Stimulated activated effector memory CD8-positive, alpha-beta T cell treated with anti-CD3 and anti-CD28 coated beads, Interleukin-12 subunit alpha, Interleukin-12 subunit beta, amount 100 ng/mL, for 72 hours (primary cell): ENCODE measurements around the gene KLHL25.

ENCODE experiments used
- ATAC-seq: fragments of 150-1000 bp; cut with Tn5 transposase; 2 replicates; pipeline ENCODE4 v1.10.0; 2021
- DNase-seq, 2 donors: peaks; one replicate each; pipeline ENCODE4 v3.0.0; 2021 to 2022; ENCODE audit warnings: low spot score in 2 of 2
- H3K27ac Mint-ChIP-seq: one replicate; pipeline ENCODE4 v1.8.0; 2022; ENCODE audit warnings: mild to moderate bottlenecking, mixed read lengths
- H3K36me3 Mint-ChIP-seq: one replicate; pipeline ENCODE4 v1.8.0; 2022; ENCODE audit warnings: mild to moderate bottlenecking, mixed read lengths
- H3K4me1 Mint-ChIP-seq: one replicate; pipeline ENCODE4 v1.8.0; 2022; ENCODE audit warnings: mixed read lengths
- H3K4me3 Mint-ChIP-seq: one replicate; pipeline ENCODE4 v1.8.0; 2022; ENCODE audit warnings: mild to moderate bottlenecking, mixed read lengths
- H3K9me3 Mint-ChIP-seq: one replicate; pipeline ENCODE4 v1.8.0; 2022; ENCODE audit warnings: mixed read lengths

The KLHL25 gene

DNA sequence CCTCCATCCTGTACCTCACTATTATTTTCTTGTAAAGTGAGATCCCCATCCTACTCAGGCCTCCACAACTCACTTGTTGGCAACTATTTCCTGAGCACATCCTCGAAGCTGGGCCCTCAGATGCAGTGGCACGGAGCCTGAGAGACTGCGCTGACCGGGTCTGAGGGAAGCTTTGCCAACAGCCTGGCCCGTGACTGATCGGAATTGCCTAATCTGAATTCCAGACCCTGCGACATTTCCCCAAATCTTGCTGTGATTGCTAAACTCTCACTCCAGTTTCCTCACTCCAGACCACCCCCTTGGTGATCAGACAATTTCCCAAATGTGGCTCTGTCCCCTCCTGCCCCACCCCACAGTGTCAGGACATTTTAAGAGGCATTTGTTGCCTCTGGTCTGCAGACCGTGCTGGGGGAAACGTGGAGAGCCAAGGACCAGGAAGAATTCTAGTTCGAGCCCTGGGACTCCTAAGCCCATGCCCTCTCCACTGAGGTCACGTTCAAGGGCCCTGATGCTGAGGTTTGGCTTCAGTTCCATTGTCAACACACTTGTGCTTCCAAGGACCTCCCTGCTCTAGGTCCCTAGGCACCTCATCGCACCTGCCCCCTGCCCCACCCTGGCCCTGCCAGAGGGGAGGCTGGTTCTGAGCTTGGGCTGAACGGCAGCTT lies 22.8 kb downstream of the KLHL25 start:
- H3K4me1 Mint-ChIP-seq, result peaks cover 8% of the 10 kb centered on the region
- DNase-seq, result no peak
- ATAC-seq, result no peak
- H3K4me3 Mint-ChIP-seq, result no peak overlapping the region
- no peaks in the 10 kb centered on the region for H3K9me3 Mint-ChIP-seq
- H3K36me3 Mint-ChIP-seq, result no peaks in the 10 kb centered on the region
- peak overlapping the region; percentile 44 for H3K27ac Mint-ChIP-seq

DNA sequence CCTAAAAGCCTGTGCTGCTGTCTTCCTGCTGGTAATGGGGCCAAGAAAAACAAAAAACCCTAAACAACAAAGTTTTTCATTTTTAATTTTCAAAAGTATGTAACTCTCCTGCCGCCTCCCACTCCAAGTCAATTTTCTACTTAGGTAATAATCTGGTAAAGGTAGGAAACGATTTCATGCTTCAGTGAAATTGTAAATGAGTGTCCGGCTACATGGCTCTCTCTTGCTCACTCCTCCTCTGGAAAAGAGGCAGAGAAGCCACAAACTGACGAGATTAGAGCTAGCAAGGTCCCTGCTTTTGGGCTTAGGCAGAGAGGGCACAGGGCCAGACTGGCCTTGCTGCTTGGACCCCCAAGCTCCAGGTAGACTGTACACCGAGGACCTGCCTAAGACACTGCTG lies 23.5 kb downstream of the KLHL25 start:
- Mint-ChIP-seq H3K27ac (peak overlapping the region; percentile 20), H3K4me3 (no peak overlapping the region), H3K36me3 (no peaks in the 10 kb centered on the region), H3K4me1 (peaks cover 14% of the 10 kb centered on the region), H3K9me3 (no peaks in the 10 kb centered on the region)
- ATAC-seq (no peak), DNase-seq (no peak)

DNA sequence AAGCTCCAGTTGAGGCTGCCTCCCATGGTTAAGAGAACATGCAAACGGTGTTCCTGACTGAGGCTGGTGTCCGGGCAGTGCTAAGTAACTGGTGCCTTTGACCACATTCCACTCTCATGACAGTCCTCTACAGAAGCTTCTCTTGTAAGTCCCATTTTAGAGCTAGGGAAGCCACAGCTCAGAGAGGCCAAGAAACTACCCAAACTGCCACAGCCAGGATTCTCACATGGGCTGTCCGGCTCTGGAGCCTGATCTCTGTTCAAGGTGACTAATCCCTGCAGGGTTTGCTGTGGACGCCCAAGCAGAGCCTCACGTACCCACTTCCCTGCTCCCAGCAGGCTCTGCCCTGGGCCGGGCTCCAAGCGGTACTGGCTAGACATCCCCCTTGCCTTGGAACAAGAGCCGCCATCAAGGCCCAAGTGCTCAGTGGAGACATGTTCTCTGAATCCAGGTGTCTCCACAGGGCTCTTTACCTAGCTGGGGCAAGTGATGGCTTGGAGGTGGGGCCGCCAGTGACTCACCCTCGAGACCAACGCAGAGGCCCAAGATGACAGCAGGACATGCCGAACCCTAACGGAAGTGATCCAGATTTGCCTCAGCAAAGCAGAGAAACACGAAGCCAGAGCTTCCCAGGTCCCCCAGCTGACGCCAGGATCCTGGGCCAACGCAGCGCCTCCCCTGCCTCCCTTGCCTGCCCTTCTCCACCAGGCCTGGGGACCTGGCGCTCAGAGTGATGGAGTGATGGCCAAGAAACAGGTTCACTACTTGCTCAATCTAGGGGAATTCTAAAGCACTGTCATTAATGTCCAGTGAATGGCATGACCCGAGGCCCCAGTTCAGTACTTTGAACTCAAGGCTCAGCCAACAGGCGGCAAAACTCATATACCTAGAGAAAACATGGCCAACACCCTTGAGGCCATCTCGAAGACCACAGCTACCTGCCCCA lies 24.4 kb downstream of the KLHL25 start:
- Mint-ChIP-seq H3K4me1 (peaks cover 15% of the 10 kb centered on the region), H3K9me3 (no peaks in the 10 kb centered on the region), H3K4me3 (no peak overlapping the region), H3K27ac (peak overlapping the region; percentile 20), H3K36me3 (no peaks in the 10 kb centered on the region)
- ATAC-seq (no peak), DNase-seq (no peak)

GRCh38 chr15:85769182-85769900 lies 25.4 kb downstream of the KLHL25 start:
- no peak overlapping the region for H3K27ac Mint-ChIP-seq
- no peaks in the 10 kb centered on the region for H3K9me3 Mint-ChIP-seq
- DNase-seq (no peak), ATAC-seq (no peak)
- H3K4me1 Mint-ChIP-seq, result peaks cover 15% of the 10 kb centered on the region
- H3K36me3 Mint-ChIP-seq, result no peaks in the 10 kb centered on the region
- H3K4me3 Mint-ChIP-seq, result no peak overlapping the region

GRCh38 chr15:85768595-85769168 lies 26.0 kb downstream of the KLHL25 start:
- H3K4me1 Mint-ChIP-seq, result peaks cover 15% of the 10 kb centered on the region
- no peaks in the 10 kb centered on the region for H3K36me3 Mint-ChIP-seq
- H3K9me3 Mint-ChIP-seq, result no peaks in the 10 kb centered on the region
- DNase-seq (no peak), ATAC-seq (no peak)
- H3K4me3 Mint-ChIP-seq, result no peak overlapping the region
- no peak overlapping the region for H3K27ac Mint-ChIP-seq

GRCh38 chr15:85767785-85768529 lies 26.8 kb downstream of the KLHL25 start:
- Mint-ChIP-seq H3K27ac (no peak overlapping the region), H3K4me3 (no peak overlapping the region), H3K36me3 (no peaks in the 10 kb centered on the region), H3K4me1 (peaks cover 10% of the 10 kb centered on the region), H3K9me3 (no peaks in the 10 kb centered on the region)
- DNase-seq, result no peak
- no peak for ATAC-seq

- Mint-ChIP-seq H3K4me1 (peaks cover 7% of the 10 kb centered on the region), H3K9me3 (no peaks in the 10 kb centered on the region), H3K27ac (peak overlapping the region; percentile 30), H3K36me3 (no peaks in the 10 kb centered on the region), H3K4me3 (no peak overlapping the region)
- DNase-seq (no peak), ATAC-seq (no peak)
Measured at GRCh38 chr15:85766001-85766831, 28.5 kb downstream of the KLHL25 start.

DNA sequence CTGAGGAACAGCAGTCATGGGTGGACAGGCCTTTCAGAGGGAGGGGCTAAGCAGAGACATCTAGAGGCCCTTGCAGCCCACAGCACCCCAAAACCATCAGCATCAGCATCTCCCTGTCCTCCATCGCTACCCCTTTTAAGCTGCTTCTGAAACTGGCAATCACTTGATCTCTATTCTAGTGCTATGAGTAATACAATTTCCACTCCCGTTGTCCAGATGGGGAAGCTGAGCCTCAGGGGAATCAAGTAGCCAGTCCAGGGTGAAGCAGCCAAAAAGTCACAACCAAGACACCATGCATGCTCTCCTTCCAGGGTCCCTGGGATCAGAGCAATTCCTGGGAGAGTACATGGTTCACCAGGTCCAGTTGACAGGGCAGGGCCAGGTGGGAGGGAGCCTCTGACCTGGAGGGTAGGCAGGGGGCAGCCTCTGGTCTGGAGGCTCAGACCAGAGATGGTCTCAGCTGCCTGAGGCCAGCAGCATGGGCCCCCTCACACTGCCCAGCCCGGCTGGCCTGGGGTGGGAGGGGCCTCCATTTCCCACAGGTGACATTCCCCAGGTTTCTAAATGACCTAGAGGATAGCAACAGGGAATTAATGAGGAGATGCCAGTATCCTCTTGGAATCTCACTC lies 30.0 kb downstream of the KLHL25 start:
- Mint-ChIP-seq H3K36me3 (no peaks in the 10 kb centered on the region), H3K9me3 (no peaks in the 10 kb centered on the region), H3K4me1 (peaks cover 7% of the 10 kb centered on the region), H3K4me3 (no peak overlapping the region), H3K27ac (no peak overlapping the region)
- DNase-seq (no peak), ATAC-seq (no peak)

DNA sequence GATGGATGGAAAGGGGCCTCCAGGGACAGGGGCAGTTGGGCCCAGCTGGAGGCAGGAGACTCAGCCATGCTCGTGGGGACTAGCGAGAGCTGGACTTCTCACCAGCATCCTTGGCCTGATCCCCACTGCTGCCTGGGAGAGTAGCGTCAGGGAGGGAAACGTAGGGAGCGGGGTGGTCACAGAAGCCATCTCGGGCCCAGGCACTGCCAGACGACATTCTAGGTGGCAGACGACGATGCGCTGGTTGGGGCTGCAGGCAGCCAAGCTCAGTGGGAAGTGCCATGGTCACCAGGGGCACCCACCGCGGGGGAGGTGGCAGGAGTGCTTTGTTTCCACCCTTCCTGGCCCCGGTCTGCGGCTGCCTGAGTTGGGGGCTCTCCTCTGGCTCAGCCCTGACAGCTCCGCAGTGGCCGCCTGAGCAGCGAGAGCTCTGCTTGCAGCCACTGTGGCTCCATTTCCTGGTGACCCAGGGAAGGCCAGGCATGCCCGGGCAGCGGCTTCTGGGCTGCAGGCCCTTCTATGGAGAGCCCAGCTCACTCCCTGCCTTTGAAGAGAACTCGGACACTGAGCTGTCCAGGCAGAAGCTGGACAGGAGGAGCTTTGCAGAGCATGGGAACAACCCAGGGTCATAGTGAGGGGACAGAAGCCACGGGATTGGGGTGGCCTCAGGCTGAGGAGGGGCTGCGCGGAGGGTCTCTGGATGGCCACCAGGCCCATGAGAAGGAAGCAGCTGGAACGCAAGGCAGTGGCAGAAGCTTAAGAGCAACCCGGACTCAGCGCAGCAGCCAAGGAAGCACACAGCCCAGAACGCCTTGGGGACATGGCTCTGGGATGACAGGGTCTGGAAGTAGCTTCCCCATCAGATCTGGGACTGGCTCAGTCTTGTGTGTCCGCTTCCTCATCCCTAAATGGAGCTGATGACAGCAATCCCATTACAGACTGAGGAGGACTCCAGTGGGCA lies 30.8 kb downstream of the KLHL25 start:
- no peak for ATAC-seq
- Mint-ChIP-seq H3K4me3 (no peak overlapping the region), H3K36me3 (no peaks in the 10 kb centered on the region), H3K9me3 (no peaks in the 10 kb centered on the region), H3K27ac (peak overlapping the region; percentile 53), H3K4me1 (peaks cover 7% of the 10 kb centered on the region)
- DNase-seq, result no peak

DNA sequence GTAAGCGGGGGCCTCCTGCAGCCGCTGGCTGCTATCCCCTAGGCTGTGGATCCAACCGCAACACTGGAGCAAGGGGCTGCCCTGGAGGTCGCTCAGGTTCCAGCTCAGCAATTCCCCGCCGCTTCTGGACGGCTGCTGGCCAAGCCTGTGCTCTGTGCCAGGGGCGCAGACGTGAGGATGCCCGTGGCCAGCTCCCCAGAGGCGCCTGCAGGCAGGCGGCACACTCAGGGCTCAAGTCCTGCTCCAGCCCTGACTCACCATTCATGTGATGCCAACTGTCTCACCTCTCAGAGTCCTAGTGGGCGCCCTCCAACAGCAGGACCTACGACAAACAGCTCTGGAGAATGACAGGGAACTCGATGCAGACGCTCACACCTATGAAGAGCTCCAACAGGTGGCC lies 31.6 kb downstream of the KLHL25 start:
- H3K9me3 Mint-ChIP-seq, result no peaks in the 10 kb centered on the region
- H3K27ac Mint-ChIP-seq, result peak overlapping the region; percentile 53
- no peaks in the 10 kb centered on the region for H3K36me3 Mint-ChIP-seq
- H3K4me3 Mint-ChIP-seq, result no peak overlapping the region
- DNase-seq (no peak), ATAC-seq (no peak)
- peaks cover 7% of the 10 kb centered on the region for H3K4me1 Mint-ChIP-seq

GRCh38 chr15:85762756-85763127 lies 32.0 kb downstream of the KLHL25 start:
- DNase-seq, result no peak
- Mint-ChIP-seq H3K4me3 (no peak overlapping the region), H3K9me3 (no peaks in the 10 kb centered on the region), H3K27ac (peak overlapping the region; percentile 53), H3K4me1 (peaks cover 7% of the 10 kb centered on the region), H3K36me3 (no peaks in the 10 kb centered on the region)
- no peak for ATAC-seq

DNA sequence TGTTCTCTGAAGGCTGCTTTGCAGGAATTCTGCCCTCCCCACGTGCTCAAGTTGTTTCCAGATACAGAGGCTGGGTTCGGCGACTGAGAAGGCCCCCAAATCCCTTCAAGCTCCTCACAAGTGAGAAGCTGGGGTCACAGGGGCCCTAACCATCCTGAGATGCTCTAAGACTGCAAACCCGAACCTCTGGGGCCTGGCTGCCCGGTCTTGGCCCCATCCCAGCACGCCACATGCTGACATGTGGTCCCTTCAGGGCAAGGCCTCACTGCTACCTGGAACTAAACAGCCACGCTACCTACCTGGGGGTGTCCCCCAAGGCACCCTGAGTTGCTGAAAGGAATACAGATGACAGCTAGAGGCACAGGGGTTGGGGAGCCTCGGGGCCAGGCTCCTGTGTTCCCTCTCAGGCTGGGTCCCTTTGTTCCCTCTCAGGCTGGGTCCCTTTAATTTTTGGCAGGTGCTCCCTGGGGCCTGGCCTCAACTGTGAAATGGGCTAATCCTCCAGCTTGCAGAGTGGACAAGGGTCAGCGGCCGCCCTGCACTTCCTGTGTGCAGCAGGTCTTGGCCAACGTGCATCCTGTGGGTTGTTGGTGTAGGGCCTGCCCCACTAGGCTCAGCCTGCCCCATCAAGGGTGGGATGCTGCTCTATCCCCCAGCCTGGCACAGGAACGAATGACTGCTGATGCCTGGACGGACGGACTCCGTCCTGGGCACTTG lies 32.5 kb downstream of the KLHL25 start:
- no peak for DNase-seq
- H3K4me3 Mint-ChIP-seq, result no peak overlapping the region
- no peaks in the 10 kb centered on the region for H3K9me3 Mint-ChIP-seq
- peak overlapping the region; percentile 53 for H3K27ac Mint-ChIP-seq
- H3K36me3 Mint-ChIP-seq, result no peaks in the 10 kb centered on the region
- ATAC-seq, result no peak
- peaks cover 7% of the 10 kb centered on the region for H3K4me1 Mint-ChIP-seq
